Neural crest cell (in vitro differentiated cells): ENCODE results near the gene EPHB4. TPM values are rescaled to one million over a fixed set of nuclear protein-coding genes. Genes with fewer than 3 reads are reported as not detected.

Experiments used
- DNase-seq: peaks from one replicate; pipeline ENCODE4 v3.0.0; 2021; ENCODE audit warnings: low read depth, mixed read lengths, low spot score
- H3K27ac Mint-ChIP-seq: one replicate; pipeline ENCODE4 v1.8.0; 2021; ENCODE audit warnings: mild to moderate bottlenecking, mixed read lengths; ENCODE audit not compliant: unreplicated experiment
- H3K27me3 Mint-ChIP-seq: 2 replicates; pipeline ENCODE4 v1.8.0; 2021; ENCODE audit warnings: low read depth, mild to moderate bottlenecking, mixed read lengths
- H3K36me3 Mint-ChIP-seq: 2 replicates; pipeline ENCODE4 v1.8.0; 2021; ENCODE audit warnings: low read depth, mild to moderate bottlenecking, mixed read lengths
- H3K4me1 Mint-ChIP-seq: 2 replicates; pipeline ENCODE4 v1.8.0; 2021; ENCODE audit warnings: mixed read lengths
- H3K4me3 Mint-ChIP-seq: one replicate; pipeline ENCODE4 v1.8.0; 2021; ENCODE audit warnings: mild to moderate bottlenecking, mixed read lengths
- H3K9me3 Mint-ChIP-seq: 2 replicates; pipeline ENCODE4 v1.8.0; 2021; ENCODE audit warnings: mixed read lengths
- total RNA-seq: library from RNA; stranded (reverse); gene quantifications from 2 replicates; pipeline ENCODE4 v1.2.1, GENCODE V29; 2021
- TF ChIP-seq, protein P1 (sequence below): fragments of 200-600 bp; sonication (generic); conservative IDR thresholded peaks from 2 replicates; pipeline ENCODE4 v1.5.0; 2021; ENCODE audit warnings: antibody characterized with exemption, mild to moderate bottlenecking

Gene EPHB4
- total RNA-seq, 1 donor from 2014 or later = 84.5 TPM

DNA sequence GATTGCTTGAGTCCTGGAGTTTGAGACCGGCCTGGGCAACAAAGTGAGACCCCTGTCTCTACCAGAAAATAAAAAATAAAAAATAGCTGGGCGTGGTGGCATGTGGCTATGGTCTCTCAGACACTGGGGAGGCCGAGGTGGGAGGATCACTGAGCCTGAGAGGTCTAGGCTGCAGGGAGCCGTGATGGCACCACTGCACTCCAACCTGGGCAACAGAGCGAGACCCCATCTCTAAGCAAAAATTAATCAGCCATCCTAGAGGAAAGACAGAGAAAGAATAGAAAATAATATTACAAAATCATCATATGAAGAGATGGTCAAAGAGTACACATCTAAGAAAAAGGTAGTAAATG, 4.9 kb upstream of the EPHB4 start:
- TF ChIP-seq, protein P1, sequence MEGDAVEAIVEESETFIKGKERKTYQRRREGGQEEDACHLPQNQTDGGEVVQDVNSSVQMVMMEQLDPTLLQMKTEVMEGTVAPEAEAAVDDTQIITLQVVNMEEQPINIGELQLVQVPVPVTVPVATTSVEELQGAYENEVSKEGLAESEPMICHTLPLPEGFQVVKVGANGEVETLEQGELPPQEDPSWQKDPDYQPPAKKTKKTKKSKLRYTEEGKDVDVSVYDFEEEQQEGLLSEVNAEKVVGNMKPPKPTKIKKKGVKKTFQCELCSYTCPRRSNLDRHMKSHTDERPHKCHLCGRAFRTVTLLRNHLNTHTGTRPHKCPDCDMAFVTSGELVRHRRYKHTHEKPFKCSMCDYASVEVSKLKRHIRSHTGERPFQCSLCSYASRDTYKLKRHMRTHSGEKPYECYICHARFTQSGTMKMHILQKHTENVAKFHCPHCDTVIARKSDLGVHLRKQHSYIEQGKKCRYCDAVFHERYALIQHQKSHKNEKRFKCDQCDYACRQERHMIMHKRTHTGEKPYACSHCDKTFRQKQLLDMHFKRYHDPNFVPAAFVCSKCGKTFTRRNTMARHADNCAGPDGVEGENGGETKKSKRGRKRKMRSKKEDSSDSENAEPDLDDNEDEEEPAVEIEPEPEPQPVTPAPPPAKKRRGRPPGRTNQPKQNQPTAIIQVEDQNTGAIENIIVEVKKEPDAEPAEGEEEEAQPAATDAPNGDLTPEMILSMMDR = no peak
- no peak for DNase-seq
- Mint-ChIP-seq H3K27me3 (peaks cover 3% of the 10 kb centered on the region), H3K27ac (no peak overlapping the region), H3K36me3 (peaks cover 2% of the 10 kb centered on the region), H3K4me1 (peaks cover 37% of the 10 kb centered on the region), H3K9me3 (no peaks in the 10 kb centered on the region), H3K4me3 (peak overlapping the region; percentile 23)

DNA sequence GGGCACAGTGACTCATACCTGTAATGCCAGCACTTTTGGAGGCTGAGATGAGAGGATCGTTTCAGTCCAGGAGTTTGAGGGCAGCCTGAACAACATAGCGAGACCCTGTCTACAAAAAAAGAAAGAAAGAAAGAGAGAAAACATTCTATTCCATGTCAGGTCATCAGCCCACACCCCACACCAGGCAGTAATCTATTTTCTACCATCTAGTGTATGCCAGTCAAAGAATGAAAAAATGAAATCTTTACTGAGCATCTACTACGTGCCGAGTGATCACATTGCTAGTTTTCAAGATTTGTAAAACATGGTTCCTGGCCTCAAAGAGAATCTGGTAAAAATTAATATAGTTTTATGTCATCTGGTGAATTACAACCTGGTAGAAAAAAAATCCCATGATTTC, 3.1 kb upstream of the EPHB4 start:
- DNase-seq = no peak
- H3K27ac Mint-ChIP-seq = no peak overlapping the region
- peaks cover 2% of the 10 kb centered on the region for H3K36me3 Mint-ChIP-seq
- H3K9me3 Mint-ChIP-seq = no peaks in the 10 kb centered on the region
- TF ChIP-seq, protein P1 = no peak
- peaks cover 3% of the 10 kb centered on the region for H3K27me3 Mint-ChIP-seq
- peak overlapping the region; percentile 62 for H3K4me3 Mint-ChIP-seq
- H3K4me1 Mint-ChIP-seq = peaks cover 30% of the 10 kb centered on the region

DNA sequence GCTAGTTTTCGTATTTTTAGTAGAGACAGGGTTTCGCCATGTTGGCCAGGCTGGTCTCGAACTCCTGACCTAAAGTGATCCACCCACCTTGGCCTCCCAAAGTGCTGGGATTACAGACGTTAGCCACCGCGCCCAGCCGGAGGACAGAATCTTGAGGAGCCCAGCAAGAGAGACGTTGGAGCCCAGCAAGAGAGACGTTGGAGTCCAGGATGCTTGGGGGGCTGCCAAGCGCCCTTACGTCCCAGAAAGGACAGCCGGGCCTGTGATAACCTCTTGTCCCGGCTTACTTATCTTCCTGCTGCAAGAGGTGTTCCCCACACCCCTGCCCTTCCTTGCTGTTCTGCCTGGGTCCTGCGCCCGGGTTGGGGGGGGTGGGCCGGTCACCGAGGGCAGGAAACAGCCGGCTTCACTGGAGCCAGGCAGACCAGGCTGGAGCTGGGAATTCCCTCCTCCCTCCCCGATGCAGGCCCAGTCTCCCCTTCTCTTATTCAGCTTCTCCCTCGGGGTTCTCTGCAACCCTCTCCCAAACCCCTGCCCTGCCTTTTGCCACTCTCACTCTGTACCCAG, 1.9 kb upstream of the EPHB4 start:
- no peaks in the 10 kb centered on the region for H3K9me3 Mint-ChIP-seq
- TF ChIP-seq, protein P1 = no peak
- peaks cover 32% of the 10 kb centered on the region for H3K4me1 Mint-ChIP-seq
- DNase-seq = no peak
- H3K36me3 Mint-ChIP-seq = peaks cover 2% of the 10 kb centered on the region
- H3K27ac Mint-ChIP-seq = no peak overlapping the region
- peak overlapping the region; percentile 81 for H3K4me3 Mint-ChIP-seq
- peaks cover 3% of the 10 kb centered on the region for H3K27me3 Mint-ChIP-seq

DNA sequence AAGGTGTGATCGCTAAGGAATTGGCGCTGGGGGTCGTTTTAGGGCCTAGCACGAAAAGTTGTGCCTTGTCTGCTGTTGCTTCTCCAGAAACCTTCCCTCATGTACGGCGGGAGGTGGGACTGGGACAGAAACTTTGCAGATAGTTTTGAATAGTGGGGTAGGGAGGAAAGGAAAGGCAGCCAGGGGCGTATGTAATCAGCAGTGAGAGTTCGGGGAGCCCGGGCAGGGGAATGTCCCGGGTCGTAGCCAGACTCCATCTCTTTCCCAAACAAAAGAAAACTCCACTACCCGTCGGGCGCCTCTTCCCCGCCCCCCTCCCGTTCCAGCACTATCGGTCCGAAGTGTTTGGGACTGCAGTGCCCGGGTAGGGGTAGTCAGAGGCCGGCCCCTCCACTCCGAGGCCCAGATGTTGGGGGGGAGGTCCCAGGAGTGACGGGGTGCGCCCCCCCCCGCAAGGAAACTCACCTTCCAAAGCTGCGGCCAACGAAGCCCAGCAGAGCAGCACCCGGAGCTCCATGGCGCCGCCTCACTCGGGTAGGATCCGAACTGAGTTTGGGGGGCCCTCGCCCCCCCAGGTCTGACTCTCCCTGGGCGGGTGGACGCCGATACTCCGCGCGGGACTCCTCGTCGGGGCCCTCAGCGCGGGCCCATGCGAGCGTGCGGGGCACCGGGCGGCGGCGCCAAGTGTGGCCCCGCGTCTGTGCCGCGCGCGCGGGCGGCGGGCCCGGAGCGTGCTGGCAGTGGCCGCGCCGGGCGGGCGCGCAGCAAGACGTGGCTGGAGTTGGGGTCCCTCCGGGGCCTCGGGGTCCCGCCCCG, 601 bp downstream of the EPHB4 start:
- H3K4me3 Mint-ChIP-seq = peak overlapping the region; percentile 98
- H3K9me3 Mint-ChIP-seq = no peaks in the 10 kb centered on the region
- H3K4me1 Mint-ChIP-seq = peaks cover 28% of the 10 kb centered on the region
- DNase-seq = no peak
- H3K27me3 Mint-ChIP-seq = peaks cover 3% of the 10 kb centered on the region
- H3K27ac Mint-ChIP-seq = peak overlapping the region; percentile 97
- peaks cover 2% of the 10 kb centered on the region for H3K36me3 Mint-ChIP-seq
- TF ChIP-seq, protein P1 = no peak

DNA sequence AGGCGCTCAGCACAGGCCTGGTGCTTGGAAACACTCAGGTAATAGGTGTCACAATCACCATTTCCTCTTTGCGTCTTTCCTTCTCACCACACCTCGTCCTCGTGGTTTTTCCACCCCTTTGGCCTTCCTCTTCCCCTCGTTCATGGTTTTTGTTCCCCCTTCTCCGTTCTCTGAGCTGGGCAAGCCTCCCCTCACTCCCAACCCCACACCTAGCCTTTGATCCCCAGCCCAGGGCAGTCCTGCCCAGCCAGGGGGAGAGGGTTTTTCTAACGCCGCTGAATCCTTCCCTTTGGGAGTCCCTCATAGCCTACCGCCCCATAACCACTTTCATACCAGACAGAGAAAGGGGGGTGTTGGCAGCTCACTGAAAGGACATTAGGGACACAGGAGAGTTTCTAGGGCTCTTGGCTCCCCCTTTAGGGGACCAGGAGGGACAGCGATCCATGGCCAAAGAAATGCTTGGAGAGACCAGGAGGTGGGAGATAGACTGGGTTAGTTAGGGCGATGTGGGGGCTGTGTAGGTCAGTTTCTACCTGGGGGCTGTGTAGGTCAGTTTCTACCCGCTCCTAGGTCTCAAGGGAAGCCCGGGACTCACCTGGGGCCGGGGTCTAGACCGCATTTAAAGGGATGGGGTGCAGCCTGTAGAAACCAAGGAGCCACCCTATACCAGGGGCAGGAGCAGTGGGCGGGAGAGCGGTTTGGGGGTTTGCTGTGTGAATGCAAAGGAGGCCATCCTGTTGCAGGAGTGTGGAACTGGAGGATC, 1.4 kb downstream of the EPHB4 start:
- TF ChIP-seq, protein P1 = peak; percentile 30
- Mint-ChIP-seq H3K36me3 (peaks cover 2% of the 10 kb centered on the region), H3K27me3 (peaks cover 3% of the 10 kb centered on the region), H3K4me3 (peak overlapping the region; percentile 98), H3K27ac (peak overlapping the region; percentile 97), H3K4me1 (peaks cover 28% of the 10 kb centered on the region), H3K9me3 (no peaks in the 10 kb centered on the region)
- no peak for DNase-seq
